ENCODE data around the gene MYH14. TPM values are rescaled to one million over a fixed set of nuclear protein-coding genes. Genes with fewer than 3 reads are reported as not detected.
"Not testable (repeated sequence)": the region's sequence is repeated elsewhere in the genome, so short reads cannot be mapped to it uniquely, and the experiment has no call there.

The MYH14 gene
- total and polyA plus RNA-seq, 2 donors (not counting 1 experiment from before 2014, with no cell fraction given), result not detected

DNA sequence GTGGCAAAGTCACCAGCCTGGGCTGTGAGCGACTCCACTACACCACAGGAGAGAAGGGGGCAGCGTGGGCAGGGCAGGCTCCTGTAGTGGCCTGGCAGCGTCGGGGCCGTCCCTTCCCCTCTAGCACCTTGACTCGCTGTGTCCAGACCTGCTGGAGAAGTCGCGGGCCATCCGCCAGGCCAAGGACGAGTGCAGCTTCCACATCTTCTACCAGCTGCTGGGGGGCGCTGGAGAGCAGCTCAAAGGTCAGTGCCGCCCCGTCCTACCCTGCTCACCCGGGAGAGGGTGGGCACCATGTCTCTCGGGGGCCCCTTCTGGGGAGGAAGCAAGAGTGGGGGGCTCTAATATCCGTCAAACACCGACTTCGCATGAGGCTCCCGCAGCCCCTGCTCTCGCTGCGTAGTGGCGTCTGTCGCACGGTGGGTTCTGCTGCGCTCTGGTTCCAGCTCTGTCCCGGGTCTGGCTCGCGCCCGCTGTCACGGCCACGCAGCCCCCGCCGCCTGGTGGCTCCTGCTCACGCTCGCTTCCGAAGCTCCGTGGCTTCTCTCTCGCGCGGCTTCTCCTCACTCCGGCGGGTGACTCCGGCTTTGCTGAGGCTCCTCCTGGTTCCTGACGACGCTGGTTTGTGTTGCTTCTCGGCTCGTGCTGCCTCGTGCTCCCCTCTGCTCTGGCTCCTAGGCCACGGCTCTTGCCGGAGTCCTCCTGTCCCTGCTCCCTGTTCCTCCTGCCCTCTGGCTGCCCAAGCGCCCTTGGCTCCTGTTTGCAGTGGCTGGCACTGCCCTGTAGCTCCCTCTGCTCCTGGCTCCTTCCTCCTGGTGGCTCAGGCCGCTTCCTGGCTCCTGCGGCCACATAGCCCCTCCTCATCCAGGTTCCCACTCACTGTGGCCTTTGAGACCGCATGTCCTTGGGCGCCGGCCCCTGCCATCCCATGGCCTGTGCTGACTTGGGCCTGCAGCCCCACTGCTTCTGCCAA lies 27.2 kb downstream of the MYH14 start:
- Histone ChIP-seq H3K36me3 (ENCODE audit: control insufficient read depth, insufficient read depth, low read length) (no peaks in the 10 kb centered on the region), H4K20me1 (ENCODE audit: control insufficient read depth, extremely low read depth, insufficient read depth, low read length) (no peaks in the 10 kb centered on the region), H3K27ac (ENCODE audit: insufficient read depth, low read length) (no peak overlapping the region), H3K9ac (ENCODE audit: insufficient read depth, low read length) (no peak overlapping the region), H3K79me2 (ENCODE audit: control insufficient read depth, insufficient read depth, low read length) (no peaks in the 10 kb centered on the region), H3K4me1 (ENCODE audit: control insufficient read depth, extremely low read depth, insufficient read depth, low read length) (no peaks in the 10 kb centered on the region), H3K9me3 (ENCODE audit: control insufficient read depth, insufficient read depth, low read depth, low read length) (no peaks in the 10 kb centered on the region), H3K27me3 (ENCODE audit: control insufficient read depth, insufficient read depth, low read length) (no peaks in the 10 kb centered on the region), H2AFZ (ENCODE audit: low read length) (no peak overlapping the region), H3K4me3 (replicated peaks in 1 of 4; ENCODE audit: control extremely low read depth in 1 of 4, insufficient read depth in 1 of 4, low read depth in 3 of 4, low read length in 4 of 4) (no peak overlapping the region), H3K4me2 (ENCODE audit: extremely low read depth, insufficient read depth, low read length) (no peak overlapping the region)
- TF ChIP-seq, protein P1, sequence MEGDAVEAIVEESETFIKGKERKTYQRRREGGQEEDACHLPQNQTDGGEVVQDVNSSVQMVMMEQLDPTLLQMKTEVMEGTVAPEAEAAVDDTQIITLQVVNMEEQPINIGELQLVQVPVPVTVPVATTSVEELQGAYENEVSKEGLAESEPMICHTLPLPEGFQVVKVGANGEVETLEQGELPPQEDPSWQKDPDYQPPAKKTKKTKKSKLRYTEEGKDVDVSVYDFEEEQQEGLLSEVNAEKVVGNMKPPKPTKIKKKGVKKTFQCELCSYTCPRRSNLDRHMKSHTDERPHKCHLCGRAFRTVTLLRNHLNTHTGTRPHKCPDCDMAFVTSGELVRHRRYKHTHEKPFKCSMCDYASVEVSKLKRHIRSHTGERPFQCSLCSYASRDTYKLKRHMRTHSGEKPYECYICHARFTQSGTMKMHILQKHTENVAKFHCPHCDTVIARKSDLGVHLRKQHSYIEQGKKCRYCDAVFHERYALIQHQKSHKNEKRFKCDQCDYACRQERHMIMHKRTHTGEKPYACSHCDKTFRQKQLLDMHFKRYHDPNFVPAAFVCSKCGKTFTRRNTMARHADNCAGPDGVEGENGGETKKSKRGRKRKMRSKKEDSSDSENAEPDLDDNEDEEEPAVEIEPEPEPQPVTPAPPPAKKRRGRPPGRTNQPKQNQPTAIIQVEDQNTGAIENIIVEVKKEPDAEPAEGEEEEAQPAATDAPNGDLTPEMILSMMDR (conservative IDR thresholded peaks at IDR 0.05 in 1 of 2, IDR thresholded peaks at IDR 0.05 in 1 of 2; ENCODE audit: low read depth in 1 of 2, low read length in 2 of 2), result no peak
- TF ChIP-seq EZH2 (IDR thresholded peaks at IDR 0.05; ENCODE audit: low read length, missing control alignments), result no peak
- no peak for DNase-seq (ENCODE audit: low read depth in 2 of 2)

DNA sequence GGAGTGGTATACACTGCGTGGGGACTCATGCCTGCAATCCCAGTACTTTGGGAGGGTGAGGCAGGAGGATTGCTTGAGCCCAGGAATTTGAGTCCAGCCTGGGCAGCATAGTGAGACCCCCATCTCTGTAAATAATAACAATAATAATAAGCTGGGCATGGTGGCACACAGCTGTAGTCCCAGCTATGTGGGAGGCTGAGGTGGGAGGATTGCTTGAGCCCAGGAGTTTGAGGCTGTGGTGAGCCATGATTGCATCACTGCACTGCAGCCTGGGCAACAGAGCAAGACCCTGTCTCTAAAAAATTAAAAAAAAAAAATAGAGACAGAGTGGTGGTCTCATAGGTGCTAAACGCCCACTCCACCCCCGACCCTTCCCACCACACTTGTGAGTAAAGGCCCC lies 28.0 kb downstream of the MYH14 start:
- not testable (repeated sequence) for H3K27ac ChIP-seq (ENCODE audit: insufficient read depth, low read length)

DNA sequence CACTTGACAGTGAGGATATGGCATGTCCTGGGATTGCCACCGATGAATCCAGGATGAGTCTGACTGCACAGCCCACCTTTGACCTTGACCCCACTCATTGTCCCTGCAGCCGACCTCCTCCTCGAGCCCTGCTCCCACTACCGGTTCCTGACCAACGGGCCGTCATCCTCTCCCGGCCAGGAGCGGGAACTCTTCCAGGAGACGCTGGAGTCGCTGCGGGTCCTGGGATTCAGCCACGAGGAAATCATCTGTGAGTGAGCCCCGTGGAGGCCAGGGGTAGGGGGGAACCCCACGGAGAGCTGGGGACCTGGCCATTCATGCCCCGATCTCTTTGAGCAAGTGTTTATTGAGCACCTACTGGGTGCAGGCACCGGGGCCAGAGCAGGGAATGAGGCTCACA lies 28.4 kb downstream of the MYH14 start:
- no peaks in the 10 kb centered on the region for H3K27me3 ChIP-seq (ENCODE audit: control insufficient read depth, insufficient read depth, low read length)

More for the DNA sequence above, 28.0 kb downstream of the MYH14 start:
- DNase-seq (ENCODE audit: low read depth in 2 of 2); H3K4me2 ChIP-seq (ENCODE audit: extremely low read depth, insufficient read depth, low read length); H3K27me3 ChIP-seq (ENCODE audit: control insufficient read depth, insufficient read depth, low read length); H3K79me2 ChIP-seq (ENCODE audit: control insufficient read depth, insufficient read depth, low read length); H3K9ac ChIP-seq (ENCODE audit: insufficient read depth, low read length); H3K4me1 ChIP-seq (ENCODE audit: control insufficient read depth, extremely low read depth, insufficient read depth, low read length); H2AFZ ChIP-seq (ENCODE audit: low read length); H3K4me3 ChIP-seq (replicated peaks in 1 of 4; ENCODE audit: control extremely low read depth in 1 of 4, insufficient read depth in 1 of 4, low read depth in 3 of 4, low read length in 4 of 4); H4K20me1 ChIP-seq (ENCODE audit: control insufficient read depth, extremely low read depth, insufficient read depth, low read length); H3K9me3 ChIP-seq (ENCODE audit: control insufficient read depth, insufficient read depth, low read depth, low read length); H3K36me3 ChIP-seq (ENCODE audit: control insufficient read depth, insufficient read depth, low read length): not testable (repeated sequence)

More for the DNA sequence above, 28.4 kb downstream of the MYH14 start:
- H3K4me1 ChIP-seq (ENCODE audit: control insufficient read depth, extremely low read depth, insufficient read depth, low read length), result no peaks in the 10 kb centered on the region
- TF ChIP-seq, protein P1 (conservative IDR thresholded peaks at IDR 0.05 in 1 of 2, IDR thresholded peaks at IDR 0.05 in 1 of 2; ENCODE audit: low read depth in 1 of 2, low read length in 2 of 2), result no peak
- TF ChIP-seq EZH2 (IDR thresholded peaks at IDR 0.05; ENCODE audit: low read length, missing control alignments), result no peak
- H3K36me3 ChIP-seq (ENCODE audit: control insufficient read depth, insufficient read depth, low read length), result no peaks in the 10 kb centered on the region
- no peaks in the 10 kb centered on the region for H3K79me2 ChIP-seq (ENCODE audit: control insufficient read depth, insufficient read depth, low read length)
- no peak overlapping the region for H3K9ac ChIP-seq (ENCODE audit: insufficient read depth, low read length)
- H3K4me3 ChIP-seq (replicated peaks in 1 of 4; ENCODE audit: control extremely low read depth in 1 of 4, insufficient read depth in 1 of 4, low read depth in 3 of 4, low read length in 4 of 4), result no peak overlapping the region
- H4K20me1 ChIP-seq (ENCODE audit: control insufficient read depth, extremely low read depth, insufficient read depth, low read length), result no peaks in the 10 kb centered on the region
- H3K4me2 ChIP-seq (ENCODE audit: extremely low read depth, insufficient read depth, low read length), result no peak overlapping the region
- no peak overlapping the region for H2AFZ ChIP-seq (ENCODE audit: low read length)
- no peak for DNase-seq (ENCODE audit: low read depth in 2 of 2)
- no peaks in the 10 kb centered on the region for H3K9me3 ChIP-seq (ENCODE audit: control insufficient read depth, insufficient read depth, low read depth, low read length)
- H3K27ac ChIP-seq (ENCODE audit: insufficient read depth, low read length), result no peak overlapping the region
